ENCODE results near the gene TMEM11. TPM values are rescaled to one million over a fixed set of nuclear protein-coding genes. Genes with fewer than 3 reads are reported as not detected.

Gene TMEM11
- total RNA-seq, 1 donor, result 18.1 TPM

- no peak for TF ChIP-seq CTCF (IDR thresholded peaks at IDR 0.05; ENCODE audit: extremely low read depth, low read depth, low read length)
- H3K4me1 ChIP-seq (ENCODE audit: insufficient read depth, low read length), result no peaks in the 10 kb centered on the region
- H4K20me1 ChIP-seq (ENCODE audit: insufficient read depth, low read length), result no peaks in the 10 kb centered on the region
- DNase-seq (ENCODE audit: insufficient read length, low spot score, missing footprints), result no peak
- no peak overlapping the region for H2AFZ ChIP-seq (ENCODE audit: low read length)
- no peaks in the 10 kb centered on the region for H3K79me2 ChIP-seq (ENCODE audit: insufficient read depth, low read length)
- H3K27ac ChIP-seq (ENCODE audit: low read depth, low read length), result no peak overlapping the region
- no peak overlapping the region for H3K4me3 ChIP-seq (ENCODE audit: insufficient read depth, low read length)
- peaks cover 16% of the 10 kb centered on the region for H3K36me3 ChIP-seq (ENCODE audit: insufficient read depth, low read length)
- no peak overlapping the region for H3K4me2 ChIP-seq (ENCODE audit: insufficient read depth, low read length)
- H3K27me3 ChIP-seq (ENCODE audit: insufficient read depth, low read length), result no peaks in the 10 kb centered on the region
- no peaks in the 10 kb centered on the region for H3K9me3 ChIP-seq (ENCODE audit: low read depth, low read length)
These were observed 28.9 kb downstream of the TMEM11 start for GRCh38 chr17:21185061-21185460.

- DNase-seq (ENCODE audit: insufficient read length, low spot score, missing footprints), result no peak
- H3K4me1 ChIP-seq (ENCODE audit: insufficient read depth, low read length), result no peaks in the 10 kb centered on the region
- H3K4me2 ChIP-seq (ENCODE audit: insufficient read depth, low read length), result no peak overlapping the region
- no peak overlapping the region for H2AFZ ChIP-seq (ENCODE audit: low read length)
- no peaks in the 10 kb centered on the region for H3K27me3 ChIP-seq (ENCODE audit: insufficient read depth, low read length)
- H3K4me3 ChIP-seq (ENCODE audit: insufficient read depth, low read length), result no peak overlapping the region
- H3K9me3 ChIP-seq (ENCODE audit: low read depth, low read length), result no peaks in the 10 kb centered on the region
- no peaks in the 10 kb centered on the region for H4K20me1 ChIP-seq (ENCODE audit: insufficient read depth, low read length)
- no peak for TF ChIP-seq CTCF (IDR thresholded peaks at IDR 0.05; ENCODE audit: extremely low read depth, low read depth, low read length)
- no peaks in the 10 kb centered on the region for H3K79me2 ChIP-seq (ENCODE audit: insufficient read depth, low read length)
- peaks cover 16% of the 10 kb centered on the region for H3K36me3 ChIP-seq (ENCODE audit: insufficient read depth, low read length)
- no peak overlapping the region for H3K27ac ChIP-seq (ENCODE audit: low read depth, low read length)
These were observed 29.4 kb downstream of the TMEM11 start for GRCh38 chr17:21184570-21184969.

GRCh38 chr17:21183468-21183867, 30.5 kb downstream of the TMEM11 start:
- H3K27ac ChIP-seq (ENCODE audit: low read depth, low read length), result no peak overlapping the region
- TF ChIP-seq CTCF (IDR thresholded peaks at IDR 0.05; ENCODE audit: extremely low read depth, low read depth, low read length), result no peak
- H2AFZ ChIP-seq (ENCODE audit: low read length), result no peak overlapping the region
- no peak overlapping the region for H3K4me3 ChIP-seq (ENCODE audit: insufficient read depth, low read length)
- no peaks in the 10 kb centered on the region for H4K20me1 ChIP-seq (ENCODE audit: insufficient read depth, low read length)
- DNase-seq (ENCODE audit: insufficient read length, low spot score, missing footprints), result no peak
- no peaks in the 10 kb centered on the region for H3K79me2 ChIP-seq (ENCODE audit: insufficient read depth, low read length)
- H3K4me1 ChIP-seq (ENCODE audit: insufficient read depth, low read length), result no peaks in the 10 kb centered on the region
- H3K9me3 ChIP-seq (ENCODE audit: low read depth, low read length), result no peaks in the 10 kb centered on the region
- no peaks in the 10 kb centered on the region for H3K27me3 ChIP-seq (ENCODE audit: insufficient read depth, low read length)
- H3K36me3 ChIP-seq (ENCODE audit: insufficient read depth, low read length), result peaks cover 16% of the 10 kb centered on the region
- H3K4me2 ChIP-seq (ENCODE audit: insufficient read depth, low read length), result no peak overlapping the region

GRCh38 chr17:21177854-21178600, 35.9 kb downstream of the TMEM11 start:
- Histone ChIP-seq H3K27ac (ENCODE audit: low read depth, low read length) (no peak overlapping the region), H4K20me1 (ENCODE audit: insufficient read depth, low read length) (no peaks in the 10 kb centered on the region), H3K4me1 (ENCODE audit: insufficient read depth, low read length) (peaks cover 9% of the 10 kb centered on the region), H2AFZ (ENCODE audit: low read length) (no peak overlapping the region), H3K79me2 (ENCODE audit: insufficient read depth, low read length) (no peaks in the 10 kb centered on the region), H3K36me3 (ENCODE audit: insufficient read depth, low read length) (no peaks in the 10 kb centered on the region), H3K9me3 (ENCODE audit: low read depth, low read length) (no peaks in the 10 kb centered on the region), H3K27me3 (ENCODE audit: insufficient read depth, low read length) (no peaks in the 10 kb centered on the region), H3K4me2 (ENCODE audit: insufficient read depth, low read length) (no peak overlapping the region), H3K4me3 (ENCODE audit: insufficient read depth, low read length) (no peak overlapping the region)
- no peak for DNase-seq (ENCODE audit: insufficient read length, low spot score, missing footprints)
- TF ChIP-seq CTCF (IDR thresholded peaks at IDR 0.05; ENCODE audit: extremely low read depth, low read depth, low read length), result no peak

Data from osteoblast (primary cell).